Mucosa of descending colon (tissue), 3 donors: ENCODE results near the gene OSTF1. TPM values are rescaled to one million over a fixed set of nuclear protein-coding genes. Genes with fewer than 3 reads are reported as not detected.

Source experiments
- ATAC-seq: fragments of 200-7000 bp; cut with Tn5 transposase; one replicate; pipeline ENCODE4 v1.9.1; 2020; ENCODE audit warnings: mild to moderate bottlenecking, moderate library complexity
- DNase-seq, 3 donors: peaks; one replicate each; pipeline ENCODE4 v3.0.0-alpha.2; 2020
- H3K36me3 ChIP-seq: fragments of 200-600 bp; one replicate; pipeline ENCODE4 v1.8.0; 2021; ENCODE audit warnings: low read depth, mild to moderate bottlenecking
- H3K4me1 ChIP-seq: fragments of 200-600 bp; one replicate; pipeline ENCODE4 v1.8.0; 2021; ENCODE audit warnings: low read depth, mild to moderate bottlenecking
- H3K4me3 ChIP-seq: fragments of 200-600 bp; one replicate; pipeline ENCODE4 v1.8.0; 2021; ENCODE audit warnings: mild to moderate bottlenecking
- H3K9me3 ChIP-seq: fragments of 200-600 bp; one replicate; pipeline ENCODE4 v1.8.0; 2021; ENCODE audit warnings: mild to moderate bottlenecking
- intact Hi-C, 2 donors: fragments of 100-400 bp; cut with DNase I in 1 of 2; cut with micrococcal nuclease in 1 of 2; formaldehyde crosslinking; loops; one replicate each; pipeline versions ENCODE4 v1.11.0 to v1.11.1; 2022; cut with DNase I, micrococcal nuclease
- total RNA-seq, 3 donors: library from RNA; stranded (reverse); fragmentation: NEBNext Ultra II Directional in 2 of 3; extraction: Animal tissue kit (Norgen Biotek cat#: 25700) in 2 of 3; gene quantifications; one replicate each; pipeline versions ENCODE4 v1.2.1 to v1.2.4, GENCODE V29; 2021 to 2023
- TF ChIP-seq, protein P1 (sequence below): fragments of 200-600 bp; IDR thresholded peaks from one replicate; pipeline ENCODE4 v1.8.0; 2022; ENCODE audit warnings: antibody characterized with exemption, mild to moderate bottlenecking
- donor health status: DM: no; HTN: no; CAD: no; lungs with moderate emphysema.
- donor health status: DM: no; HTN: no; CAD: no.
- donor health status: DM: no; HTN: yes; CAD: no.

The OSTF1 gene
- total RNA-seq, 3 donors from 2014 or later: 40.6 to 71.2 (median 63.9) TPM

DNA sequence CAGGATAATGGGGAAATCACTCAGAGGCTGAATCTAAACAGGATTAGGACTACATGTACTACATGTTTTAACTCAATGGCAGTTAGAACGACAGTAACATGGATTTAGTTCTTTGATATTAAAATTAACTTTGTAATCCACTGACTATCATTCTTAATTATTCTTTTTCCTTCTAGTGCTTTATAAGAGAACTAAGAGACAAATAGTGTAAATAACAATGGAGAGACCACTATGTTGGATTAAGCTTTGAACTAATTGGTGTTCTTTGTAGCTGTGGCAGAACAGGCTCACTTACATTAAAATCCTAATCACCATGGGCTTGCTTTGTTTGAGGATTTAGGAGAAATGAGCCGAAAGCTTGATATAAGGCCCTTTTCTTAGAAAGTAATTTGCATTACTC lies 19.1 kb upstream of the OSTF1 start:
- Histone ChIP-seq H3K36me3 (no peaks in the 10 kb centered on the region), H3K4me1 (no peaks in the 10 kb centered on the region), H3K4me3 (no peak overlapping the region), H3K9me3 (no peaks in the 10 kb centered on the region)
- ATAC-seq: no peak
- TF ChIP-seq, protein P1, sequence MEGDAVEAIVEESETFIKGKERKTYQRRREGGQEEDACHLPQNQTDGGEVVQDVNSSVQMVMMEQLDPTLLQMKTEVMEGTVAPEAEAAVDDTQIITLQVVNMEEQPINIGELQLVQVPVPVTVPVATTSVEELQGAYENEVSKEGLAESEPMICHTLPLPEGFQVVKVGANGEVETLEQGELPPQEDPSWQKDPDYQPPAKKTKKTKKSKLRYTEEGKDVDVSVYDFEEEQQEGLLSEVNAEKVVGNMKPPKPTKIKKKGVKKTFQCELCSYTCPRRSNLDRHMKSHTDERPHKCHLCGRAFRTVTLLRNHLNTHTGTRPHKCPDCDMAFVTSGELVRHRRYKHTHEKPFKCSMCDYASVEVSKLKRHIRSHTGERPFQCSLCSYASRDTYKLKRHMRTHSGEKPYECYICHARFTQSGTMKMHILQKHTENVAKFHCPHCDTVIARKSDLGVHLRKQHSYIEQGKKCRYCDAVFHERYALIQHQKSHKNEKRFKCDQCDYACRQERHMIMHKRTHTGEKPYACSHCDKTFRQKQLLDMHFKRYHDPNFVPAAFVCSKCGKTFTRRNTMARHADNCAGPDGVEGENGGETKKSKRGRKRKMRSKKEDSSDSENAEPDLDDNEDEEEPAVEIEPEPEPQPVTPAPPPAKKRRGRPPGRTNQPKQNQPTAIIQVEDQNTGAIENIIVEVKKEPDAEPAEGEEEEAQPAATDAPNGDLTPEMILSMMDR: no peak
- DNase-seq: no peak
- intact Hi-C loops: no loop called here

DNA sequence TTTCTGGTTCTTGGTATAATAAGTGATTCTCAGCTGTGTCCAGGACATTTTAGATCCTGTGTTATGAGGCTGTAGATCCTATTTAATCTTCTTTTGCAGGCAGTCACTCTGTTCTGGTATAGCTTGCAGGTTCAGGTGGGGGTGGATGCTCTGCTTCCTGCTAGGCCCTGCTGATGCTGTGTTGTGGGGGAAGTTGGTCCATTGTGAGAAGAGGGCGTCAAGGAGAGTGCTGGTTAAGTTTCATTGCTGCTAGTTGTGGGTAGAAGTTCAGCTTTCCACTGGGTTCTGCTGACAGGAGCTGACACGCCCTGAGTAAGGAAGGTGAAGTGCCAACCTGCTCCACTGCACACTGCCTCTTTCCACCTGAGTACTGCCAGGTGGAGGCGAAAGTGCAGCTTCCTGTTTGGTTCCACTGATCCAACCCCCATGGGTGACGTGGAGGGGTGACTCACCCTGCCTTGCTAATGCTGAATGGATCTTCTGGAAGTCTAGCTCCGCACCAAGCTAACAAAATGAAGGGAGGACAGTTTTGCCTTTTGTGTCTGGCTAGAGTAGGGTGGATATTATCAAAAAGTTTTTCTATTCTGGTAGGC lies 16.7 kb upstream of the OSTF1 start:
- intact Hi-C loops: loop anchor here (10.0 kb wide), 2 partner anchors 47 to 117 kb away; partner anchors contain the start of genes C9orf40 (in 1 of the 2) and CARNMT1 (in 1 of the 2)
- Histone ChIP-seq H3K4me3 (no peak overlapping the region), H3K9me3 (no peaks in the 10 kb centered on the region), H3K4me1 (no peaks in the 10 kb centered on the region), H3K36me3 (no peaks in the 10 kb centered on the region)
- DNase-seq: peak; percentile 87 to 94 (median 88)
- ATAC-seq: peak; percentile 100
- TF ChIP-seq, protein P1: no peak

DNA sequence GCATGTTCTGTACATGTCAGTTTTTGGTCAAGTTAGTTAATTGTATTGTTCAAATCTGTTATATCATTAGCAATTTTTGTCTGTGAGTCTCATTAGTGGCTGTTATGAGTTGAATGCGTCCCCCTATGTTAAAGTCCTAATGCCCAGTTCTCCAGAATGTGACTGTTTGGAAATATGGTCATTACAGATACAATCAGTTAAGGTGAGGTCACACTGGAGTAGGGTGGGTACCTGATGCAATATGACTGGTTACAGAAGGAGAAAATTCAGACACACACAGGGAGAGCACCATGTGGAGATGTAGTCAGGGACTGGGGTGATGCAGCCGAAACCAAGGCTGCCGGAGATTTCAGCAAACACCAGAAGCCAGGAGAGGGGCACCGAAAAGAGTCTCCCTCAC lies 15.4 kb upstream of the OSTF1 start:
- no peaks in the 10 kb centered on the region for H3K4me1 ChIP-seq
- DNase-seq: no peak
- no peak for ATAC-seq
- TF ChIP-seq, protein P1: no peak
- H3K36me3 ChIP-seq: no peaks in the 10 kb centered on the region
- intact Hi-C loops: loop anchor here (10.0 kb wide), 2 partner anchors 48 to 118 kb away; partner anchors contain the start of genes C9orf40 (in 1 of the 2) and CARNMT1 (in 1 of the 2)
- no peak overlapping the region for H3K4me3 ChIP-seq
- H3K9me3 ChIP-seq: no peaks in the 10 kb centered on the region

DNA sequence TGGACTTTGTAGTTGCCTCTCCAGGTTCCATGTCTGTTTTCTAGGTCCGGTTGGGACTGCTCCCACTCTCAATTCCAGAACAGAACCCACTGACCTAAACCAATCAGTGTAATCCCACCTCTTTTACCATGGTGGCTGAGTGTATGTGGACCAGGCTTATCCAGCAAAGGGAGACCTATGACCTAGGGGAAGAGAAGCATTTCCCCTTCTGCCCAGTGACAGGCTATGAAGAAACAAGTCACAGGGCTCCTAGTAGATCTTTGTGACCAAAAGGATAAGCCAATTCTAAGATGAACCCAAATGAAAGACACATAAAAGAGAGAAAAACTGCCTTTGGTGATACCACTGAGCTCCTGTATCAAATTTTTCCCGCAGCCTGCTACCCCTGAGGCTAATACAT lies 6.7 kb upstream of the OSTF1 start:
- DNase-seq: no peak
- TF ChIP-seq, protein P1: no peak
- intact Hi-C loops: loop anchor here in 1 of 2 donors (10.0 kb wide), 1 partner anchor 57 kb away; the partner anchor contains the start of gene CARNMT1

DNA sequence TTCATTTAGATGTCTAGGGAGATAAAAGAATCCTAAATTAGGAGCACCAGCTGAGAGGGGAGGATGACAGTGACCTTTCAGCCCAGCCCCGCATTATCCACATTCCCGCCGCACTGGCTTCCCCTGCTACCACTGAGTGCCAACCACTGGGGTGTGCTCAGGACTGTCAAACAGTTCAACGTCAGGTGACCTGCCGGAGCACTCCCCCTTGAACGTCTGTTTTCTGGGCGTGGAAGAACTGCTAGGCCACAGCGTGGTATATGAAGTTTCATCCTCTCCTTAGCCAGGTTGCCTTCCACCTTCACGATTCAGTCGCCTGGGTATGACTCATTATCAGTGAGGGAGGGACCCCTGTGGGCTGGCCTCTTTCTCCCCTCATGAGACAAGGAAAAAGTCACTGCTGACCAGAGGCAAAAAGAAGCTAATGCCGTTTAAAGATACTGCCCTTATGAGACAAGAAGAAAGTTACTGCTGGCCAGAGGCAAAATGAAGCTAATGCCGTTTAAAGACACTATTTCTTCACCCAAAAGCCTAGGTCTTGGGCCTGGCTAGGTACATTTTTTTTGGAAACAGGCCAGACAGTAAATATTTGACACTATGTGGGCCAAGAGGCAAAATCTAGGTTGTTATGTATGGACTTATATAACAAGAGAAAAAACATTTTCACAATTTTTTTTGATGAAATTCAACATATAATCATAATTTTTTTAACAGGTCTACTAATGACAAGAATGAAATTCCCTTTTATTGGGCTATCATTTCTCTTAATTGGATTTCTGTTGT lies 4.9 kb upstream of the OSTF1 start:
- H3K4me3 ChIP-seq: no peak overlapping the region
- ATAC-seq (peak; percentile 58), DNase-seq (peak; percentile 67 to 77 (median 73))
- H3K9me3 ChIP-seq: no peaks in the 10 kb centered on the region
- intact Hi-C loops: loop anchor here in 1 of 2 donors (10.0 kb wide), 1 partner anchor 59 kb away; the partner anchor contains the start of gene CARNMT1
- H3K4me1 ChIP-seq: peaks cover 18% of the 10 kb centered on the region
- TF ChIP-seq, protein P1: no peak
- H3K36me3 ChIP-seq: no peaks in the 10 kb centered on the region

More for the DNA sequence above, 6.7 kb upstream of the OSTF1 start:
- H3K4me1 ChIP-seq: peaks cover 14% of the 10 kb centered on the region
- no peak overlapping the region for H3K4me3 ChIP-seq
- no peak for ATAC-seq
- H3K36me3 ChIP-seq: no peaks in the 10 kb centered on the region
- H3K9me3 ChIP-seq: no peaks in the 10 kb centered on the region
